ENCODE measurements around the gene SPOUT1.
"Not testable (repeated sequence)": the region's sequence is repeated elsewhere in the genome, so short reads cannot be mapped to it uniquely, and the experiment has no call there.

Gene SPOUT1, protein sequence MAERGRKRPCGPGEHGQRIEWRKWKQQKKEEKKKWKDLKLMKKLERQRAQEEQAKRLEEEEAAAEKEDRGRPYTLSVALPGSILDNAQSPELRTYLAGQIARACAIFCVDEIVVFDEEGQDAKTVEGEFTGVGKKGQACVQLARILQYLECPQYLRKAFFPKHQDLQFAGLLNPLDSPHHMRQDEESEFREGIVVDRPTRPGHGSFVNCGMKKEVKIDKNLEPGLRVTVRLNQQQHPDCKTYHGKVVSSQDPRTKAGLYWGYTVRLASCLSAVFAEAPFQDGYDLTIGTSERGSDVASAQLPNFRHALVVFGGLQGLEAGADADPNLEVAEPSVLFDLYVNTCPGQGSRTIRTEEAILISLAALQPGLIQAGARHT

DNA sequence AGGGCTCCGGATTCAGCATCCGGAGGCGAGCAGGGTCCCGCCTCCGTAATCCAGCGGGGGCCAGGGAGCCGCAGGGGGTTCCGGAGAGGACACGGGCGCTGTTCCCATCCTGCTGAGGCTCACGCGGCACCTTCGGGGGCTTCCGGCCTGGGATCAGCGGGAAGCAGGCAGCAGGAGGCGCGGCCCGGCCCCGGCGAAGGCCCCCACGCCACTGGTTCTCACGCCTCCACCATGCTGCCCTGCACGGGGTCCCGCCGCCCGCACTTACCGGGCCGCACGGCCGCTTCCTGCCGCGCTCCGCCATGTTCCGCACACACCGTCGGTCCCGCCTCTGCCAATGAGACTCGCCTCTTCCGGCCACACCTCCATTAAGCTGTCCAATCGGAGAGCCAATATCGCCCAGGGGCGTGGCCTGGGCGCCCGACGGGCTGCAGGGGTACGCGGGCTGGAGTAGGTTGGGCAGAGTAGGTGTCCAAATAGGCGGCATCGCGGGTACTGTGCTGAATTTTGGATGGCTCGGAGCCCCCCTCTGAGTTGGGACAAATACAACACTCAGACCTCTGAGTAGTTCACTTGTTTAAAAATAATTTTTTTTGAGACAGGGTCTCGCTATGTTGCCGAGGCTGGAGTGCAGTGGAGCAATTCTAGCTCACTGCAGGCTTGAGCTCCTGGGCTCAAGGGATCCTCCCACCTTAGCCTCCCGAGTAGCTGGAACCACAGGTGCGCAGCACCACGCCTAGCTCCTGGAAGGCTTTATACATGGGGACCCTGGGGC, at the start of gene SPOUT1:
Gene SPOUT1, minus strand, starts transcription at position 318 of the 775 bp plus-strand sequence. Its CDS starts 14 bp downstream, at position 304.
- peak; percentile 87 to 93 for DNase-seq (ENCODE audit: low read depth in 2 of 2)

DNA sequence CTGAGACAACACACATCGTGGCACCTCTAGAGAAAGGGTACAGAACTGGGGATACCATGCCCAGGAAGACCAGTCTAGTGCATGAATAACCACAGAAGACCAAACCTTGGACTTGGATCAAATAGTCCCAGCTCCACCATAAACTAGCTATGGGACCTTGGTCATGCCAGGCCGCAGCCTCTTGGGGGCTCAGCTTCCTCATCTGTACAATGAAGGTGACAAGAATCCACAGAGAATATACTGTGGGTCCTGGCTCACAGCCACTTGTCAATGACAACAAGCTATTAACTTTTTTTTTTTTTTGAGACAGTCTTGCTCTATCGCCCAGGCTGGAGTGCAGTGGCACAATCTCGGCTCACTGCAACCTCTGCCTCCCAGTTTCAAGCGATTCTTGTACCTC, 48.3 kb upstream of the SPOUT1 start:
- DNase-seq (ENCODE audit: low read depth in 2 of 2), result no peak

DNA sequence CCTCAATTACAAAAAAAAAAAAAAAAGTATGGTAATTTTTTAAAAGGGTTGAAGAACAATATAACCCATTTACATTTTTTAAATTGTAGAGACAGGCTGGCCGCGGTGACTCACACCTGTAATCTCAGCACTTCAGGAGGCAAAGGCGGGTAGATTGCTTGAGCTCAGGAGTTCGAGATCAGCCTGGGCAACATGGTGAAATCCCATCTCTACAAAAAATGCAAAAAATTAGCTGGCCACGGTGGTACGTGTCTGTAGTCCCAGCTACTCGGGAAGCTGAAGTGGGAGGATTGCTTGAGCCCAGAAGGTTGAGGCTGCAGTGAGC, 41.3 kb upstream of the SPOUT1 start:
- not testable (repeated sequence) for DNase-seq (ENCODE audit: low read depth in 2 of 2)

DNA sequence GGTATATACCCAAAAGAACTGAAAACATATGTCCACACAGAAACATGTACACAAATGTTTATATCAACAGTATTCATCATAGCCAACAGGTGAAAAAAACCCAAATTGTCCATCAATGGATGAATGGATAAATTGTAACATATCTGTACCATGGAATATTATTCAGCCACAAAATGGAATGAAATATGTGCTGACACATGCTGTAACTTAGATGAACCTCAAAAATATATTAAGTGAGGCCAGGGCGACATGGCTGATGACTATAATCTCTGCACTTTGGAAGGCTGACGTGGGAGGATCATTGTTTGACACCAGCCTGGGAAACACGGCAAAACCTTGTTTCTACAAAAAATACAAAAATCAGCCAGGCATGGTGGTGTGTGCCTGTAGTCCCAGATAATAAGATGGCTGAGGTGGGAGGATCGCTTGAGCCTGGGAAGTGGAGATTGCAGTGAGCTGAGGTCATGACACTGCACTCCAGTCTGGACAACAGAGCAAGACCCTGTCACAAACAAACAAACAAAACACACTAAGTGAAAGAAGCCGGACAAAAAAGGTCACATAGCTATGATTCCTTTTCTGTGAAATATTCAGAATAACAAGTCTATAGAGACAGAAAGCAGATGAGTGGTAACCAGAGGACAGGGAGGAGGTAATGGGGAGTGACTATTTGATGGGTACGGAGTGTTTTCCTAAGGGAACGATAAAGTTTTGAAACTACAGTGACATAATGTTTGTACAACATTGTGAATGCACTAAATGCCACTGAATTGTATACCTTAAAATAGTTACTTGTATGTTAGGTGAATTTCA, 40.7 kb upstream of the SPOUT1 start:
- no peak for DNase-seq (ENCODE audit: low read depth in 2 of 2)

DNA sequence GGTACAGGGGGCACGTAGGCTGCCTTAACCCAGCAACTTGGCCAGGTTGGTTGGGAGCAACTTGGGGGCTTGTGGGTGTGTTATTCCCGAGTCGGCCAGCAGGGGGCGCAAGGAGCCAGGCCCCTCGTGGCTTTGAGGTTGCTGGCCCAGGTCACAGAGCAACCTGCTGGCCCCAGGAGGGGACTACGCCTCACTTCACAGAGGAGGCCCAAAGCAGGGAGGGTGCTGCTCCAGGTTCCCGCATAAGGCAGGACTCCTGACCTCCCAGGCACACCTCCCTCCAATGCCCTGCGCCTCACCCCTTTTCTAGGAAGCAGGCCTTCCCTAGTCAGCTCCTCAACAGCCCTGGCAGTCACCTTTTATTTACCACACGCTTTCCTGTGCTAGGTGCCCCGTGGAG, 34.1 kb upstream of the SPOUT1 start:
- DNase-seq (ENCODE audit: low read depth in 2 of 2), result peak; percentile 79 to 91

DNA sequence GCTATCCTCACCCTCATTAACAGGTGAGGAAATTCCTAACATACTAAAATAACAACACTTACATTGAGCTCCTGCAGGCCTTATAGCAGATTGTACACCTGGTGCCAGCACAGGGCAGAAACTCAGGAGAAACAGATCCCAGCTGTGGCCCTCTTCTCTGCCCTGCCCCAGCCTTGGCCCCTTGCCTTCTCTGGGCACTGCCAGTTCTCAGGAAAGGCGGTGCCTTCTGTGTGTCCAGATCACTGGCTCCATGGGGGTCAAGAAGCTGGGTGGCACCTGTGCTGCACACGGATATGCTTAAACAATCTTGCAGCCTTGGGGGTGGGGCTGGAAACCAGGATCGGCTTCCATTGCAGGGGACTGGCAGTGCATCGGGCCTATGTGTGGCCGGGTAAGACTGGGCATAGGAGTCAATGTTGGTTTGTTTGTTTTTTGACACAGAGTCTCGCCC, 32.8 kb upstream of the SPOUT1 start:
- no peak for DNase-seq (ENCODE audit: low read depth in 2 of 2)

DNA sequence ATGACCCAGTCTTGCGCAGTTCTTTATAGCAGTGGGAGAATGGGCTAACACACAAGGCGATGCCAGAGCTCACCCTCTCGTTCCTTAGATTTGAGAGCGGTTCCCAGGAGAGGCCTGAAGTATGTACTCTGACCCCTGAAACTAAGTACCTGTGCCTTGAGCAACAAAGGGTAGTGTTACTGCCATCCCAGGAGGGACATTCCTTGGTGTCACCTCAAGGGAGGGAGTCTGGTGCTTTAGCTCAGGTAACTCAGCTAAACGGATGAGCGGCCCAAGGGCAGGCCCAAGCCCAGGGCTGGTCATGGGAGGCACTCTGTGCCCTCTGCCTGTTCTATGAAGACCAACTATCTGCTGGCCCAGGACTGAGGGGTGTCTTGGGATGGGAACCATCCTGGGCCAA, 31.9 kb upstream of the SPOUT1 start:
- DNase-seq (ENCODE audit: low read depth in 2 of 2), result no peak

DNA sequence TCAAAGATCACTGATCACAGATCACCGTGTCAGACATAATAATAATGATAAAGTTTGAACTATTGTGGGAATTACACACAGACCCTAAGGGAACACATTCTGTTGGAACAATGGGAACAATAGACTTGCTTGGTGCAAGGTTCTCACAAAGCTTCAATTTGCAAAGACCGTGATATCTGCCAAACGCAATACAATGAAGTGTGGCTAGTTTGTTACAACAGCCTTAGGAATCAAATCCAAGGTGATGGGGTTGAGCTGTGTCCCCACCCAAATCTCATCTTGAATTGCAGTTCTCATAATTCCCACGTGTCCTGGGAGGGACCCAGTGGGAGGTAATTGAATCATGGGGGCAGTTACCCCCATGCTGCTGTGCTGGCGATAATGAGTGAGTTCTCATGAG, 31.3 kb upstream of the SPOUT1 start:
- no peak for DNase-seq (ENCODE audit: low read depth in 2 of 2)

DNA sequence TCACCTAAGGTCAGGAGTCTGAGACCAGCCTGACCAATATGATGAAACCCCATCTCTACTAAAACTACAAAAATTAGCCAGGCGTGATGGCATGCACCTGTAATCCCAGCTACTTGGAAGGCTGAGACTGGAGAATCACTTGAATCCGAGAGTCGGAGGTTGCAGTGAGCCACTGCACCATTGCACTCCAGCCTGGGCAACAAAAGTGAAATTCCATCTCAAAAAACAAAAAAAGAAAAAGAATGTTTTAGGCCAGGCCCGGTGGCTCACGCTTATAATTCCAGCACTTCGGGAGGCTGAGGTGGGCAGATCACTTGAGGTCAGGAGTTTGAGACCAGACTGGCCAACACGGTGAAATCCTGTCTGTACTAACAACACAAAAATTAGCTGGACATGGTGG, 28.9 kb upstream of the SPOUT1 start:
- DNase-seq (ENCODE audit: low read depth in 2 of 2), result not testable (repeated sequence)

DNA sequence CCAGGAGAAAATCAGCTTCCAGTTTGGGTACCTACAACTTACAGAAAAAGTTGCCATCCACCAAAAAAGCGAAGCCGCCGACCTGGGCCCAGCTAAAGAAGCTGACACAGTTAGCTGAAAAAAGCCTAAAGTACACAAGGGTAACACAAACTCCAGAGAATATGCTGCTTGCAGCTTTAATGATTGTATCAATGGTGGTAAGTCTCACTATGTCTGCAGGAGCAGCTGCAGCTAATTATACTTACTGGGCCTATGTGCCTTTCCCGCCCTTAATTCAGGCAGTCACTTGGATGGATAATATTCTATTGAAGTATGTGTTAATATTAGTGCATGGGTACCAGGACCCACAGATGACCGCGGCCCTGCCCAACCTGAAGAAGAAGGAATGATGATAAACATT, 24.9 kb upstream of the SPOUT1 start:
- DNase-seq (ENCODE audit: low read depth in 2 of 2), result not testable (repeated sequence)

DNA sequence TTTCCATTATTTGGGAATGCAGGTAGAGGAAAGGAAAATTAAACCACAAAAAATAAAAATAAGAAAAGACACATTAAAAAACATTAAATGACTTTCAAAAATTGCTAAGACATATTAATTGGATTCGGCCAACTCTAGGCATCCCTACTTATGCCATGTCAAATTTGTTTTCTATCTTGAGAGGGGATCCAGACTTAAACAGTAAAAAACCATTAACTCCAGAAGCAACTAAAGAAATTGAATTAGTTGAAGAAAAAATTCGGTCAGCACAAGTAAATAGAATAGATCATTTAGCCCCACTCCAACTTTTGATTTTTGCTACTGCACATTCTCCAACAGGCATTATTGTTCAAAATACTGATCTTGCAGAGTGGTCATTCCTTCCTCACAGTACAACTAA, 23.1 kb upstream of the SPOUT1 start:
- DNase-seq (ENCODE audit: low read depth in 2 of 2), result not testable (repeated sequence)

DNA sequence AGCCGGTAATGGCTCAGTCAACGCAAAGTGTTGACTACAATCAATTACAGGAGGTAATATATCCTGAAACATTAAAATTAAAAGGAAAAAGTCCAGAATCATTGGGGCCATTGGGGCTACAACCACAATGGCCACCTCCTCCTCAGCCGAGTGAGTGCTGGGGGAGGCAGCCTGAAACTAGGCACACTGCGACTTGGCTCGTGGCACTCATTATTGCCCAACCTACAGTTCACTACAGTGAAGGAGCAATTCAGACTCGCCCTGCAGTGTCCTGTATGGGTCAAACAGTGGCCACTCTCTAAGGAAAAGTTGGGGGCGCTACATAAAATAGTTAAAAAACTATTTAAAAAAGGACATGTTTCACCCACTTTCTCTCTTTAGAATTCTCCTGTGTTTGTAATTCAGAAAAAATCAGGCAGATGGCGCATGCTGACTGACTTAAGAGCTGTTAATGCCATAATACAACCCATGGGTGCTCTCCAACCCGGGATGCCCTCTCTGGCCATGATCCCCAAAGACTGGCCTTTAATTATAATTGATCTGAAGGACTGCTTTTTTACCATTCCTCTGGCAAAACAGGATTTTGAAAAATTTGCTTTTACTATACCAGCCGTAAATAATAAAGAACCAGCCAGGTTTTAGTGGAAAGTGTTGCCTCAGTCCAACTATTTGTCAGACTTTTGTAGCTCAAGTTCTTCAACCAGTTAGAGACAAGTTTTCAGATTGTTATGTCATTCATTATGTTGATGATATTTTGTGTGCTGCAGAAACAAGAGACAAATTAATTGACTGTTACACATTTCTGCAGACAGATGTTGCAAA, 22.4 kb upstream of the SPOUT1 start:
- DNase-seq (ENCODE audit: low read depth in 2 of 2), result not testable (repeated sequence)

DNA sequence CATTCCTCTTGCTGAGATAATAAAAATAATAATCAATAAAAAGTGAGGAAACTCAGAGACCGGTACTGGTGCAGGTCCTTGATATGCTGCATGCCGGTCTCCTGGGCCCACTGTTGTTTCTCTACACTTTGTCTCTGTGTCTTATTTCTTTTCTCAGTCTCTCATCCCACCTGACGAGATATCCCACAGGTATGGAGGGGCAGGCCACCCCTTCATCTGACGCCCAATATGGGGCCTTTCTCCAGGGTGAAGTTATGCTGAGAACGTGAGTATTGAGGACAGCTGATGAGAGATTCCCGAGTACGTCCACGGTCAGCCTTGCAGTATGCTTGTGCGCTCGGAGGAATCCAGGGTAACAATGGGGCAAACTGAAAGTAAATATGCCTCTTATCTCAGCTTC, 21.4 kb upstream of the SPOUT1 start:
- not testable (repeated sequence) for DNase-seq (ENCODE audit: low read depth in 2 of 2)

DNA sequence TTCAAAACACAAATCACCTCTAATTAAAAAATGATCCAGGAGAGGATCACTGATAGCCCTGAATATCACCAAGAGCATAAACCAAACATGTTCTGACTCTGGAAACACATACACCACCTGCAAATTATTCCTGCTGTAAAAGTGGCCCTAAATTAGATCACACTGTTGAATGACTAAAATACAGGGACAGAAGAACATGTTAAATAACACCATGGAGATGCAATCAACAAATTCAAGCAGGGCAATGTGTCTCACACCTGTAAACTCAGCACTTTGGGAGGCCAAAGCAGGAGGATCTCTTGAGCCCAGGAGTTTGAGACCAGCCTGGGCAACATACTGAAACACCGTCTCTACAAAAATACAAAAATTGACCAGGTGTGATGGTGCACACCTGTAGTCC, 18.2 kb upstream of the SPOUT1 start:
- no peak for DNase-seq (ENCODE audit: low read depth in 2 of 2)

DNA sequence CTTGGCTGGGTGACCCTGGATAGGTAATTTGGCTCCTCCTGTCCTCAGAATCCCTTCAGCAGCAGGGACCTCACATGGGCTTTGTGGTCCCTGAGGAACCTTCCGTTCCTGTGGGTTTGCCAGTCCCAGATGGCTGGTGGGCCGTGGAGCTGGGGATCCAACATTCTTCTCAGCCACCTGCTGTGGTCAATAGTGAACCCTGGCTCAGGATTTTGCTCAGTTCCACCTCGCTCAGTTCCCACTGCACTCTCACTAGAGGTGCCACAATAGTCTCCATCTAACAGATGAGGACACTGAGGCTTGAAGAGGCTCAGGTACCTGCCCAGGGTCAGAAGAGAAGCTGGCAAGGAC, 17.1 kb upstream of the SPOUT1 start:
- DNase-seq (ENCODE audit: low read depth in 2 of 2), result no peak

DNA sequence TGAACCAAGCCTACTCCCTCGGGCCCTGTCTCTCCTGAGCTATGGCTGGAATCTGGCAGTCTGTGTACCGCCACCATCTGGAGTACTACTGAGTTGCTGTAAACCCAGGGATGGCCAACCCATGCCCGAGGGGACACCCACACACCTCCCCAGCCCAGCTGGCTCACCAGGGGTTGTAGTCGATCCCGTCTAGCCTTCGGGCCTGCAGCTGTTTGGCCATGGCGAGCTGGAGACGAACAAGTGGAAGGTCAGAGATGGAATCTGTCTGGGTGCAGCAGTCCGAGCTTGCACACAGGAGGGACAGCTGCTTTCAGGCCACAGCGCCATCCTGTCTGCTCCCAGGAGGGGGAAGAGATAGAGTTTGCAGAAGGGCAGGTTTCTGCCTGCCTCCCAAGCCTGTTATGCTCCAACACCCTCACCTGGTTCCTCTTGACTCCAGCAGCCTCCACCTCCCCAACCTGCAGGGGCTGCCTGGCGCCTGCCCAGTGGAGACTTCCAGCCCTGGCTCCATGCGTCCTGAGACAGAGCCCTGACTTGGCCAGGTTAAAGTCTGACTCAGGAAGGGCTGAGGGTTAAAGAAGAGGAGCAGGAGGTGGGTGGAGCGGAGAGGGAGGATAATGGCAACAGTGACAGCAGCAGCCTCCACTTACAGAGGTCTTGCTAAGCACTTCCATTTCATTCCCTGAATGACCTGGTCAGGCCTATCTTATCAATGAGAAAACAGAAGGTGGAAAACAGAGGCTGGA, 15.8 kb upstream of the SPOUT1 start:
- no peak for DNase-seq (ENCODE audit: low read depth in 2 of 2)

DNA sequence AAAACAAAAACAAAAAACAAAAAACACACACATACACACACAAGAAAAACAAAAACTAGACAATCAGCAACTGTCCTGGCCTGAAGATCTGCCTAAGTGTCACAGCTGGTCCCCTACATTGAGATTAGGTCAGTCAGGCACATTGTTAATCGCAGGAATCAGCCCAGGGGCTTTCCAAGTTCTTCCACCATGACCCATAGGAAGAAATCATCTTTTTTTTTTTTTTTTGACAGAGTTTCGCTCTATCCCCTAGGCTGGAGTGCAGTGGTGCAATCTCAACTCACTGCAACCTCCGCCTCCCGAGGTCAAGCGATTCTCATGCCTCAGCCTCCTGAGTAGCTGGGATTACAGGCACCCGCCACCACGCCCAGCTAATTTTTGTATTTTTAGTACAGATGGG, 13.6 kb upstream of the SPOUT1 start:
- not testable (repeated sequence) for DNase-seq (ENCODE audit: low read depth in 2 of 2)

DNA sequence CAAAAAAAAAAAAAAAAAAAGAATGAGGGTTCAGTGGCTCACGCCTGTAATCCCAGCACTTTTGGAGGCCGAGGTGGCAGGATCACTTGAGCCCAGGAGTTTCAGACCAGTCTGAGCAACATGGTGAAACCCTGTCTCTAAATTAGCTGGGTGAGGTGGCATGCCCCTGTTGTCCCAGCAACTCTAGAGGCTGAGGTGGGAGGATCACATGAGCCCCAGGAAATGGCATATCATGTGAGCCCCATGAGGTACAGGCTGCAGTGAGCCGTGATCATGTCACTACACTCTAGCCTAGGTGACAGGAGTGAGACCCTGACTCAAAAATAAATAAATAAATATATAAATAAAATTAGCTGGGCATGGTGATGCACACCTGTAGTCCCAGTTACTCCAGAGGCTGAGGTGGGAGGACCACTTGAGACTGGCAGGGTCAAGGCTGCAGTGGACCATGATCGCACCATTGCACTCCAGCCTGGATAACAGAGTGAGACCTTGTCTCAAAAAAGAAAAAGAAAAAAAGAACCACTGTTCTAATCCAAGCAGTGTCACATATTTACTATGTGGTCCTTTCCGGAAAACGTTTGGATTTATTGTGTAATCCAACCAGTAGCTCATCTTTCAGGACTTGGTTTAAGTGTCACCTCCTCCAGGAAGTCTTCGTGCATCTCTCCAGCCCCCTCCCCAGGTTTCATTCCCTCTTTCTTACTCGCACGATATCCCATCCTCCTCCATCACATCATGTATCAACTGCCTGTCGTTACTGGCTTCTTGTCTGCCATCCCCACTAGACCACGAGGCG, 12.3 kb upstream of the SPOUT1 start:
- DNase-seq (ENCODE audit: low read depth in 2 of 2), result no peak

DNA sequence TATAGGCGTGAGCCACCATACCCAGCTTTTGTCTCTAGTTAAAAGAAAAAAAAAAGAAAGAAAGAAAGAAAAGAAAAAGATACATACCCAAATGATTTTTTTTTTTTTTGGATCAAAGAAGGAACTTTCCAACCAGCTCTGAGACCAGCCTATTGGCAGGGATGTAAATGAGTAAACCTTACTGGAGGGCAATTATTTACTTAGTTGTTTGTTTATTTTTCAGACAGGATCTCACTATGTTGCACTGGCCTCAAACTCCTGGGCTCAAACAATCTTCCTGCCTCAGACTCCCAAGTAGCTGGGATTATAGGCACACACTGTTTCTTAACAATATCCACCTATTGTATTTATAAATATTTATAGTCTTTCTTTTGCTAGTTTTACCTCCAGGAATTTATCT, 10.9 kb upstream of the SPOUT1 start:
- DNase-seq (ENCODE audit: low read depth in 2 of 2), result no peak

DNA sequence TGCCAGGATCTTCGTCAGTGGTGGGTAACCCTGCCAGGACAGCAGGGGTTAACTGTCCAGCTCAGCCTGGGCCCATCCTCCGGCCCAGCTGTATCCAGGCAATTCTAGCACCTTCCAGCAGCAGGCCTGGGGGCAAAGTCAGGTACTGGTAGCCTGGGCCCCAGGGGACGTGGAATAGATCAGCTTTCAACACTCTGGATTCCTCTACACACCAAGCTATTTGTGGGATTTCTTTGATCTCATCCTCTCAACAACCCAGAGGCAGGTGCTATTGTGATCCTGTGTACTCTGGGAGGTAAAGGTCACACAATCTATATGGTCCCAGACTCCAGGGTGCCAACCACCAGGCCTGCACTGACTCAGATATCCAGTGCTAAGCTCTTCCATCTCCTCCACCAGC, 8.7 kb upstream of the SPOUT1 start:
- DNase-seq (ENCODE audit: low read depth in 2 of 2), result no peak

All from stimulated activated CD4-positive, alpha-beta T cell treated with anti-CD3 and anti-CD28 coated beads, Interleukin-4, amount 100 ng/mL, for 48 hours (primary cell).